ENCODE measurements around the gene GALNT5.
A peak's percentile ranks its signal among the peaks of the same experiment; 100 is the strongest.
"Not testable (repeated sequence)": the region's sequence is repeated elsewhere in the genome, so short reads cannot be mapped to it uniquely, and the experiment has no call there.

The GALNT5 gene

DNA sequence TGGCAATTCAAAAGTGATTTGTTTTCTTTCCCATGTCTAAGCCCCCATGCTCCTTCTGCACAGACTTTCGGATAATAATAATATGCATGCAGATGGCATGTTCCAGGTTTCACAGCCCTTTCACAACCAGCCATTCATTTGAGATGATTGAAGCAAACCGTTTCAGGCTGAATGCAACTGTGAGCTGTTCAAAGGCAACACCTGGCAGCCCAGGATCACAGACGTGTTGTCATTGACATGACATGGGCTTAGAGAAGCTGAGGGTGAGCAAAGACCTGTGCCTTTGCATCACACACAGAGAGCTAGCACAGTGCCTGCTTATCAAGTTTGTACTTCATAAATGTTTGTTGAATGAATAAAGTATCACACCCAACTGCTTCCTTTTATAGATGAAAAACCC, 80.5 kb downstream of the GALNT5 start:
- TF ChIP-seq, protein P1, sequence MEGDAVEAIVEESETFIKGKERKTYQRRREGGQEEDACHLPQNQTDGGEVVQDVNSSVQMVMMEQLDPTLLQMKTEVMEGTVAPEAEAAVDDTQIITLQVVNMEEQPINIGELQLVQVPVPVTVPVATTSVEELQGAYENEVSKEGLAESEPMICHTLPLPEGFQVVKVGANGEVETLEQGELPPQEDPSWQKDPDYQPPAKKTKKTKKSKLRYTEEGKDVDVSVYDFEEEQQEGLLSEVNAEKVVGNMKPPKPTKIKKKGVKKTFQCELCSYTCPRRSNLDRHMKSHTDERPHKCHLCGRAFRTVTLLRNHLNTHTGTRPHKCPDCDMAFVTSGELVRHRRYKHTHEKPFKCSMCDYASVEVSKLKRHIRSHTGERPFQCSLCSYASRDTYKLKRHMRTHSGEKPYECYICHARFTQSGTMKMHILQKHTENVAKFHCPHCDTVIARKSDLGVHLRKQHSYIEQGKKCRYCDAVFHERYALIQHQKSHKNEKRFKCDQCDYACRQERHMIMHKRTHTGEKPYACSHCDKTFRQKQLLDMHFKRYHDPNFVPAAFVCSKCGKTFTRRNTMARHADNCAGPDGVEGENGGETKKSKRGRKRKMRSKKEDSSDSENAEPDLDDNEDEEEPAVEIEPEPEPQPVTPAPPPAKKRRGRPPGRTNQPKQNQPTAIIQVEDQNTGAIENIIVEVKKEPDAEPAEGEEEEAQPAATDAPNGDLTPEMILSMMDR (IDR thresholded peaks at IDR 0.05; ENCODE audit: insufficient read depth, low read depth, low read length, missing control alignments) = no peak
- H3K4me3 ChIP-seq (ENCODE audit: low read length) = no peak overlapping the region
- no peak for DNase-seq (ENCODE audit: low read depth)

DNA sequence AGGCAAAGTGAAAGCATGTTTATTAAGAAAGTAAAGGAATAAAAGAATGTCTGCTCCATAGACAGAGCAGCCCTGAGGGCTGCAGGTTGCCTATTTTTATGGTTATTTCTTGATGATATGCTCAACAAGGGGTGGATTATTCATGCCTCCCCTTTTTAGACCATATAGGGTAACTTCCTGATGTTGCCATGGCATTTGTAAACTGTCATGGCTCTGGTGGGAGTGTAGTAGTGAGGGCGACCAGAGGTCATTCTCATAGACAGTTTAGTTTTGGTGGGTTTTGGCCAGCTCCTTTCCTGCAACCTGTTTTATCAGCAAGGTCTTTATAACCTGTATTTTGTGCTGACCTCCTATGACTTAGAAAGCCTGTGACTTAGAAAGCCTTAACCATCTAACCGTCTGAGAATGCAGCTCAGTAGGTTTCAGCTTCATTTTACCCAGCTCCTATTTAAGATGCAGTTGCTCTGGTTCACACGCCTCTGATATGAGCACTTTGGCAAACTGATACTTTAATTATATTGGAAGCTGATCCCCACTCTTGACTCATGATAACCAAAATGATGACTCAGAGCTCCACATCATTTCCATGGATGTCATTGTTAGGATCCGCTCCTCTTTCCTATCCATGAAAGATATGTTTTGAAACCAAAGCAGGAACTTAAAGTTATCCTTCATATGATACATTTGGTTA, 82.6 kb downstream of the GALNT5 start:
- no peak overlapping the region for H3K4me3 ChIP-seq (ENCODE audit: low read length)
- peak; percentile 32 for DNase-seq (ENCODE audit: low read depth)
- TF ChIP-seq, protein P1 (IDR thresholded peaks at IDR 0.05; ENCODE audit: insufficient read depth, low read depth, low read length, missing control alignments) = no peak

DNA sequence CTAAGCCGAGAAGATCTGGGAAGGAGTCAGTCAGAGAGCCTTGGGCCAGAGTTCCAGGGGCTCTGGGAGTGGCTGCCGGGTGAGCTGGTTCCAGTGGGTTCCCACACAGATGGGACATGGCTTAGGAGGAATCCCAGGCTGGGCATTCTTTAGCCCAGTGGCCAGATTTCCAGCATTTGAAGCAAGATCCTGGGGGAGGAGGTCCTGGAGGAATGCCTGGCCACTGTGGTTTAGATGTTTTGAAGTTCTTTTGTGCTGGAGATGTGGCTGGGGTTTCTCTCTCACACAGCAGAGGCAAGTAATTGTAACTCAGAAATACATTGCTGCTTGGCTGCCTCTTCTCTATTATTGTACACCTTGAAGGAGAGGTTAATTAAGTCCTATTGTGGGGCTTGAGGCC, 83.9 kb downstream of the GALNT5 start:
- not testable (repeated sequence) for DNase-seq (ENCODE audit: low read depth)

GRCh38 chr2:157345647-157346389, 88.3 kb downstream of the GALNT5 start:
- H3K4me3 ChIP-seq (ENCODE audit: low read length) = no peak overlapping the region
- TF ChIP-seq, protein P1 (IDR thresholded peaks at IDR 0.05; ENCODE audit: insufficient read depth, low read depth, low read length, missing control alignments) = no peak
- DNase-seq (ENCODE audit: low read depth) = no peak

More for the DNA sequence above, 83.9 kb downstream of the GALNT5 start:
- not testable (repeated sequence) for H3K4me3 ChIP-seq (ENCODE audit: low read length)

DNA sequence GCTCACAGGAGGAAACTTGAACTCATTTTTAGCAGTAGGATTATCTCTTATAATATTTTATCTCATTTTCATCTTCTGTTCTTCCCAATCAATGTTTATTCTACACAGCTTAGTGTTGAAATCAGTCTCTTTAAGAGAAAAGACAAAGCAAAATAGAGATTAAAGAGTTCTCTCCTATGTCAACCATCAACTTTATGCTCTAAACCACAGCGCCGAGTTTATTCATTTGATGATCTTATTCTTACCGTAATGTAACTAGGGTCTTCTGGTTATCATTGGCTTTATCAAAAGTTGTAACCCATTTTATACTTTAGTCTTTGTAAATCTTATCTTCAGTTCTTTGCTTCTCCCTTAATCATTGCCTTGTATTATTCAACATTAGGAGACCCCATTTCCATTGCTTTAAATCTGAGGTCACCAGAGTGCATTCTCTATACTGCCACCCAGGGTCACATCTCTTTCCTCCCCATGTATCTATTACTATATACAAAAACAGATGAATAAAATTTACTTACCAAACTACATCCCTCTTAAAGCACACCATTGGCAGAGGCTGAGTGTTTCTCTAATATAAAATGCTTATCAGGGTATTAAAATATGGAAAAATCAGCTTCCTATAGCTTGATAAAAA, 90.9 kb downstream of the GALNT5 start:
- DNase-seq (ENCODE audit: low read depth) = no peak
- TF ChIP-seq, protein P1 (IDR thresholded peaks at IDR 0.05; ENCODE audit: insufficient read depth, low read depth, low read length, missing control alignments) = no peak
- no peak overlapping the region for H3K4me3 ChIP-seq (ENCODE audit: low read length)

- no peak for DNase-seq (ENCODE audit: low read depth)
- TF ChIP-seq, protein P1 (IDR thresholded peaks at IDR 0.05; ENCODE audit: insufficient read depth, low read depth, low read length, missing control alignments) = no peak
- no peak overlapping the region for H3K4me3 ChIP-seq (ENCODE audit: low read length)
Measured at GRCh38 chr2:157349949-157350515, 92.5 kb downstream of the GALNT5 start.

DNA sequence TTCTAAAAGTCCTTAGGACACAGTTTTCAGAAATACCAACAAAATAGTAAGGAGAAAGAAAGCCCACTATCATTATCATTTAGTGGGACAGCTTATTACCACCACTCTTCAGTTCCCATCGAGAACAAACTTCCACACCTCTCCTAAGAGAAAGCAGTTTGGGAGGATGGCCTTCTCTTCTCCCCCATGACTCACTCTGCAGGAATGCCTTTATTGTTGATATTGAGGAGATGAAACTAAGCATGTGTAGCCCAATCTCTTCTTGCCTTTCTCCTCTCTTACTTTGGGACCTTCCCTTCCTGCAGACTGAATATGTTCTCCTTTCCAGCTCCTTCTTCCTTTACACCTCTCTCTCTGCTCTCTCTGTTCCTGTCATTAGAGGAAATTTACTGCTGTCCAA, 98.1 kb downstream of the GALNT5 start:
- DNase-seq (ENCODE audit: low read depth) = peak; percentile 28
- TF ChIP-seq, protein P1 (IDR thresholded peaks at IDR 0.05; ENCODE audit: insufficient read depth, low read depth, low read length, missing control alignments) = no peak
- no peak overlapping the region for H3K4me3 ChIP-seq (ENCODE audit: low read length)
